Kidney tubule cell (primary cell): Measurements from ENCODE around the gene QSOX2.

Source experiments
- DNase-seq: peaks from one replicate; pipeline ENCODE4 v3.0.0-alpha.2; 2018; ENCODE audit warnings: low spot score

The QSOX2 gene

GRCh38 chr9:136252846-136253245 lies 7.2 kb upstream of the QSOX2 start:
- DNase-seq, result no peak

DNA sequence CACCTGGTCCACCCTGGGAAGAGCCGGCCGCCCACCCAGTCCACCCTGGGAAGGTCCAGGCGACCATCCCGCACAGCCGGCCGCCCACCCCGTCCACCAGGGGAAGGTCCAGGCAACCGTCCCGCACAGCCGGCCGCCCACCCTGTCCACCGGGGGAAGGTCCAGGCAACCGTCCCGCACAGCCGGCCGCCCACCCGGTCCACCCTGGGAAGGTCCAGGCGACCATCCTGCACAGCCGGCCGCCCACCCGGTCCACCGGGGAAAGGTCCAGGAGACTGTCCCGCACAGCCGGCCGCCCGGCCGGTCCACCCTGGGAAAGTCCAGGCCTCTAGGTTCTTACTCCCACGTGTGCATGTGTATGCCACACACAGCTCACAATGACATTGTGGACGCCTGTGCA lies 6.7 kb upstream of the QSOX2 start:
- no peak for DNase-seq

GRCh38 chr9:136251264-136252115 lies 5.9 kb upstream of the QSOX2 start:
- no peak for DNase-seq

DNA sequence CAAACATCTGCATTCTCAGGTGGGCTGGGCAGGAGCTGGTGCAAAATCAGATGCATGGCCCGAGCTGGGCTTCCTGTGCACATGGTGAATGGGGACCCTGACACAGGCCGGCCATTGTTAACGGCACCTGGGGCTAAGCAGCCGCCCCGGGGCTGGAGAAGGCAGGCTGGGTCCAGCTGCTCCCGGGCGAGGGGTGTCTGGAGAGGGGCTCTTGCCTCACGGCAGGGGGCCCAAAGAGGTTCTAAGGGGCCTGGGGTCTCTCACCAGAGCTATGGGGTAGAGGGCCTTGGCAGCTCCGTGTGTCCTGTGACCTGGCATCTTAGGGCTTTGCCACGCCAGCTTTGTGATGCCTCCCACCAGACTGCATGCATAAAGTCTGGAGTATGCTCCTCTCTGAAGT lies 5.1 kb upstream of the QSOX2 start:
- no peak for DNase-seq

DNA sequence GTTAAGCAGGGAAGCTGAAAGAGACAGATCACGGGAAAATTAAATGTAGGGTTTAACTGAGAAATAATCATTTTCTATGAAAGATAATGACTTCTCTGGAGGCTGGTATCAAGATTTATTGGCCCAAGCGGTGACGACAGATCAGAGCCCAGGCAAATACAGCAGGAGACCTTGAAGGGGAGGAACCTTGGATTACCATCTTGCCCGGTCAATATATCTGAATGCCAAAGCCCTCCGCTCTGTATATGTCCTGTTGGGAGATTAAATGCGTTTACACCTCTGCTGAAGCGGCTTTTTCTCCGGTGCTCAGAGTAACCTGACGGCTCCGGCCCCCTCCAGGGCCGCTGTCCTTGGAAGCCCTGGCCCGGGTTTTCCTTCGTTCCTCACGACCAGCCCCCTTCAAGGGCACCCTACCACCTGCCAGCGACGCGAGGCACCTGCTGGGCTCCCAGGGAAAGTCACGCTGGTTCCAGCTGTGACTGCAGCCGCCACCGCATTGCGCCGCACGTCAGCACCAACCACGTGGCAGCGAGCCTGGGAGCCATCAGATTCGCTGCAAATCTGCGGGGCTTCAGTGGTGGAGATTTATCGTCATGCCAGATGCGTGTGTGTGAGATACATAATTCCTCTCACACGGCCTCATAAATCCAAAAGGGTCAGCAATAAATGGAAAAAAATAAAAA lies 4.4 kb upstream of the QSOX2 start:
- no peak for DNase-seq

GRCh38 chr9:136248951-136249876 lies 3.6 kb upstream of the QSOX2 start:
- DNase-seq, result no peak

GRCh38 chr9:136247947-136248637 lies 2.5 kb upstream of the QSOX2 start:
- DNase-seq, result no peak

GRCh38 chr9:136247551-136247916 lies 1.9 kb upstream of the QSOX2 start:
- no peak for DNase-seq

- no peak for DNase-seq
Measured at GRCh38 chr9:136246849-136247550, 1.4 kb upstream of the QSOX2 start.

GRCh38 chr9:136244969-136245218 lies 718 bp downstream of the QSOX2 start:
- DNase-seq, result no peak

DNA sequence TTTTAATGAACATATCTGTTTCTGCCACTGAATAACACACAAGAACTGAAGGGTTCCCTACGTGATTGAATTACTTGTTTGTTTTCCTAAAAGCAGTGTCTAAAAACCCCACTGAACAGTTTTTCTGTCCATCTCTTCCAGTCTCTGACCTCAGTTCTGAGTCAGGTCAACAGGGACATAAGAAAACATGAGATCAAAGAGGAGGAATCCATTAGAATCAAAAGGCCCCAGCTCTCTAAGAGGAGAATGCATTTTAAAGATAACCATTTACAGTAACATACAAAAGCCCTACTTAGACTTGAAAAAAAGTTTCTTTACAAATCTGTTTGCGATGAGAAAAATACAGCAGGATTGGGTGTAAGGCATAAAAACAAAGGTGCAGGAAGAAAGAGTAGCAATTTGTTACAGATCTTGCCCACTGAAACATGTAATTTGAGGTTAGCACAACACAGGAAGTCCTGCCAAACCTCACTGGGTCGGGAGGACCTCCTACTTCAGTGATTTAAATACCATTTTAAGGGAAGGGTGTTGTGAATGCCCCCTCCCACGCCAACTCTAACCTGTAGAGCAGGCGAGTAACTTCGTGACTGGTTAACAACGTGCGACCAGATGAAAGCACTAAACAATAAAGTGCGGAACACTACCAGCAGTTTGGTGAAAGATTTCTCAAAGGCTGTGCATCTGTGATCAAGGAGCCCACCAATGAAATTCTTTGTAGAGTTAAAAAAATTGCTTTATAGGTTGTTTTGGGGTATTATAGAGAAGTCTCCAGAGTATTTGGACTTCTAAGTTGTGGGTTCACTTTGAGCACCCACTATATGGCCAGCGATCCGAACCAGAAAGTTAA lies 1.3 kb downstream of the QSOX2 start:
- DNase-seq, result peak; percentile 46

DNA sequence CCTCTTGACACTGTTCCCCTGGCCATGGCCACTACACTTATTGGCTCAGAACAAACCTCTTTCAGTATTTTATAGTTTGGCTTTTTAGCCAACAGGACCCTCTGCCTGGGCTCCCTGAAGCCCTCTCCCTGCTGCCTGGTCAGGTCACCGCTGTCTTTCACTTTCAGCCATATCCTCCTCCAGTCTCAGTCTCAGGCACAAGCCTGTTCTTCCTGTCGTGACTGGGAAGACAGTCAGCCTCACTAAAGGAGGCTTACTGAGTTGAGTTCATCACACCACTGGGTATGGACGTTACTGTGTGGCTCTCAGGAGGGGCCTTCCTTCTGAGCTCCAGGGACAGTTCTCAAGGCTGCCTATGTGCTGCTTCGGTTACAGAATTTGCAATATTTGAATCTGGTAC lies 2.0 kb downstream of the QSOX2 start:
- DNase-seq, result no peak

DNA sequence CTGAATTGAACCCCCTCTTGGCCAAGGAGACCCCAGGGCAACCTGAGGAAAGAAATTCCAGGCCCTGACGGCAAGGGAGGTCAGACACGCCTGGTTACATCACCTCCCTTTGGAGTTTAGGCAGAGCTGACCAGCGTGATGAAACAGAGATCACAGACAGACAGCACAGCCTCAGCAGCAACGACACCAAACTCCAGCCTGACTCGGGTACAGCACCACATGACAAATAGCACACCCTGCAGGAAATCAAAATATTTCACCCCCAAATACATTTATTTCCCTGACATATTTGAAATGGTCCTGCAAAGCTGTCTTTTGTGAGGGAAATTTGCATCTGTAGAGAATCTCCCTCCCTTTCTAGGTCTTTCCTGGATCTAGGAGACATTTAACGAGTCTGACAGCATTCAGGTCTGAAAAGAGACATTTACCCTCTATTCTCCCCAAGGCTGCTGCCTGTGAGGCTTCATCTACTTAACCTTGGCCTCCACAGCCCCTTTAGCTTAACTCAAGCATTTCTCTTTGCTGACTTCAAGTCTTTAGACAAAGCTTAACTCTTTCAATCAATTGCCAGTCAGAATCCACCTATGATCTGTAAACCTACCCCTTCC lies 2.6 kb downstream of the QSOX2 start:
- DNase-seq, result no peak

DNA sequence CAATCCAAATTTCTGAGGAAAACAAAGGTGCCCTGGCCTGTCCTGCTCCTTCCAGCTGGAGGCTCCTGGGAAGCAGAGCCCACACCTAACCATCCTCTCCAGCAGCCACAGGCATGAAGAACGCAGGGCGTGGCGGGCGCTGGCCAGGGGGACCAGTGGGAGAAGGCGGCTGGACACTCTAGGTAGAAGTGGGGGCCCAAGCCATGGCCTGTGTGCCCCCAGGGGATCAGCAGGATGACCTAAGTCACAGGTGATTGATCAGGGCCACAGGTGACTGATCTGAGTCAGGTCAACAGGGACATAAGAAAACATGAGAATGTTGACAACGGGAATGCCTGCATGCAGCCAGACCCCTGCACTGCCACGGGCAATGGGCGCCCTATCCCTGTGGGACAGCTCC lies 3.4 kb downstream of the QSOX2 start:
- no peak for DNase-seq

- no peak for DNase-seq
Measured at GRCh38 chr9:136241542-136241941, 4.1 kb downstream of the QSOX2 start.

- no peak for DNase-seq
Measured at GRCh38 chr9:136240941-136241340, 4.7 kb downstream of the QSOX2 start.

- no peak for DNase-seq
Measured at GRCh38 chr9:136239983-136240330, 5.7 kb downstream of the QSOX2 start.

DNA sequence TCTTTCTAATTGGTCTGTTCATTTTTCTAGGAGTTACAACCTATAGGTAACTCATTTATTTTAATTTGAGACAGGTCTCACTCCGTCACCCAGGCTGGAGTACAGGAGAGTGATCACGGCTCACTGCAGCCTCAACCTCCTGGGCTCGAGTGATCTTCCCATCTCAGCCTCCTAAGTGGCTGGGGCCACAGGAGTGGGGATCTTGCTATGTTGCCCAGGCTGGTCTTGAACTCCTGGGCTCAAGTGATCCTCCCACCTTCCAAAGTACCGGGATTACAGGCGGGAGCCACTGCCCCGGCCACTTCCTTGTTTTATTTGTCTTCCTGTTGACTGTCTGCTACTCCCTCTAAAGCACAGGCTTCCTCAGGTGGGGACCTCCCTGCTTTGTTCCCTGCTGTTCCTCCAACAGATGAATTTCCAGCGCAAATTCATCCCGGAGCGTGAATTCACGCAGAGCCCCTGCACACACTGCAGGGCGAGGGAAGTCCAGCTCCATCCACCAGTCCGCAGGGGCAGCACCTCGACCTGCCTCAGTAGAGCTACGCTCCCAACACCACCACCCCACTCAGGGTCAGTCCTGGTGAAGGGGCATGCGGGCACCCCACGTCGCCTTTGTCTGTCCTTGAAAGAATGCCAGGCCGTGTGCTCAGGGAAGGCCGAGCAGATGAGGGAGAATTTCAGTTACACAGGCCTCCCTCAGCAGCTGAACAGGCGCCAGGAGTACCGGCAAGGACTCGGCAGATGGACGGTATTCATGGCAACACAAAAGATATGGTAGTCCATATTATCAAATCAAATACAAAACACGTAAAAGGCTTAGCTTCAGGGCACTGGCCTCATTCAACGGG lies 6.3 kb downstream of the QSOX2 start:
- DNase-seq, result no peak

DNA sequence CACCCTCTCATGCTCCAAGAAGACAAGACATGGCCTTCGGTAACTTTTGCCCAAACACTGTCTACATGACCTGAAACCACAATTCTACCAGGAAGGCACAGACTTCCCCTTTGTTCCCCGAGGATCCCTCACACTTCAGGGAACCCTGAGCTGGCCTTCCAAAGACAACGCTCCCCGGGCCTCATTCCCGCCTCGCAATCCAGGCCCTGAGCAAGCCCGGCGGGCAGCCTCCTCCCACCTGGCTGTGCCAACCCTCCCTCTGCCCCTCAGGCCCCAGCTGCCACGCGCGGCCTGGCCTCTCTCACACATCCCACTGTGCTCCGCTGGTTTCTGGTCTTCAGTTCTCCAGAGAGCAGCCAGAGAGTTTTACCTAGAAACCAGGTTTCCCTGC lies 7.3 kb downstream of the QSOX2 start:
- DNase-seq, result no peak
